RWPE2 (cell line): Measurements from ENCODE around the gene MCAM.

Experiments
- ATAC-seq: fragments of 200-7000 bp; cut with Tn5 transposase; 3 replicates; pipeline ENCODE4 v1.9.1; 2021; ENCODE audit warnings: low read depth
- DNase-seq: peaks from one replicate; pipeline ENCODE4 v3.0.0-alpha.2; 2020; ENCODE audit warnings: low spot score
- H3K27ac ChIP-seq: fragments of 450-650 bp; 2 replicates; pipeline ENCODE4 v1.5.1; 2017; ENCODE audit warnings: mild to moderate bottlenecking; ENCODE audit not compliant: poor library complexity, severe bottlenecking
- H3K27me3 ChIP-seq: fragments of 250-450 bp; sonication (Bioruptor Pico); 2 replicates; pipeline ENCODE4 v1.5.1; 2021; ENCODE audit warnings: mild to moderate bottlenecking, moderate library complexity; ENCODE audit not compliant: insufficient read depth, poor library complexity, severe bottlenecking
- H3K36me3 ChIP-seq: fragments of 250-450 bp; sonication (Bioruptor Pico); 2 replicates; pipeline ENCODE4 v1.5.1; 2020; ENCODE audit warnings: low read depth, mild to moderate bottlenecking, moderate library complexity
- H3K4me1 ChIP-seq: fragments of 250-450 bp; sonication (Bioruptor Pico); 2 replicates; pipeline ENCODE4 v1.5.1; 2021; ENCODE audit warnings: mild to moderate bottlenecking, moderate library complexity; ENCODE audit not compliant: insufficient read depth, poor library complexity, severe bottlenecking
- H3K4me3 ChIP-seq: fragments of 250-450 bp; sonication (Bioruptor Pico); 2 replicates; pipeline ENCODE4 v1.5.1; 2021; ENCODE audit warnings: mild to moderate bottlenecking, moderate library complexity; ENCODE audit not compliant: severe bottlenecking
- H3K9me3 ChIP-seq: fragments of 250-450 bp; sonication (Bioruptor Pico); 2 replicates; pipeline ENCODE4 v1.5.1; 2021; ENCODE audit warnings: mild to moderate bottlenecking, moderate library complexity; ENCODE audit not compliant: severe bottlenecking
- TF ChIP-seq, protein P1 (sequence below): fragments of 450-650 bp; IDR thresholded peaks from one replicate; pipeline ENCODE4 v1.5.1; 2017; ENCODE audit warnings: mild to moderate bottlenecking, moderate library complexity; ENCODE audit not compliant: poor library complexity, severe bottlenecking

The MCAM gene

DNA sequence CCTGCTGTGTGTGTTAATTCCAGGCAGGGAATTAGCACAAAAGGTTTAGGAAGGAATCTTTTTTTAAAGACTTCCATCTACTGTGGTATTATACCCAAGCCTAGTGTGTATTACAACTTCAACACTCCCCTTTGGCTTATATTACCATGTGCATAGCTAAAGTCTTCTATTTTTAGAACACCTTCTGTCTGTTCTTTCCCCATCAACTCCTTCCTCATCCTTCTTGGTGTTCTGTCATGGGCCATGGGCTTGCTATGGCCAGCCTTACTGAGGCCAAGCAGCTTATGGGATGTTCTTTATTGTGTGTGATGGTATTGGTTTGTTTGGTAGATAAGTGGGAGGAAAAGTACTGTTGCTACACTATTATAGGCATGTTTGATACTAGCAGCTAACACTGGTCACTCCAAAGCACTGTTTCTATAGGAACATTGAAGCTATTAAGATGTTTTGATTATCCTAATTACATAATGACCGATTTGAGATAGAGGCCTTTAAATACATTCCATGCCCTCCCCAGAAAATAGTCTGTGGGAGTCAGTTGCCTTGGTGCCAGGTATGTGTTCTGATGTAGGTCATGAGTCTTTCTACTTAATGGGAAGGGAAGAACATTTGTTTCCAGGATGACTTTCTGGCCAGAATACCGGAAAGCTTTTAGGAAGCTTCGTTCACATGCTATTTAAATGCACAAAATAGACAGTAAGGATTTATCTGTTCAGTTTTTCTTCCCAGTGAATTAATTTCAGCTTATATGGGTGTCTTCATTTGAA is 16.5 kb downstream of the MCAM start:
- no peaks in the 10 kb centered on the region for H3K27me3 ChIP-seq
- TF ChIP-seq, protein P1, sequence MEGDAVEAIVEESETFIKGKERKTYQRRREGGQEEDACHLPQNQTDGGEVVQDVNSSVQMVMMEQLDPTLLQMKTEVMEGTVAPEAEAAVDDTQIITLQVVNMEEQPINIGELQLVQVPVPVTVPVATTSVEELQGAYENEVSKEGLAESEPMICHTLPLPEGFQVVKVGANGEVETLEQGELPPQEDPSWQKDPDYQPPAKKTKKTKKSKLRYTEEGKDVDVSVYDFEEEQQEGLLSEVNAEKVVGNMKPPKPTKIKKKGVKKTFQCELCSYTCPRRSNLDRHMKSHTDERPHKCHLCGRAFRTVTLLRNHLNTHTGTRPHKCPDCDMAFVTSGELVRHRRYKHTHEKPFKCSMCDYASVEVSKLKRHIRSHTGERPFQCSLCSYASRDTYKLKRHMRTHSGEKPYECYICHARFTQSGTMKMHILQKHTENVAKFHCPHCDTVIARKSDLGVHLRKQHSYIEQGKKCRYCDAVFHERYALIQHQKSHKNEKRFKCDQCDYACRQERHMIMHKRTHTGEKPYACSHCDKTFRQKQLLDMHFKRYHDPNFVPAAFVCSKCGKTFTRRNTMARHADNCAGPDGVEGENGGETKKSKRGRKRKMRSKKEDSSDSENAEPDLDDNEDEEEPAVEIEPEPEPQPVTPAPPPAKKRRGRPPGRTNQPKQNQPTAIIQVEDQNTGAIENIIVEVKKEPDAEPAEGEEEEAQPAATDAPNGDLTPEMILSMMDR, result no peak
- H3K27ac ChIP-seq, result no peak overlapping the region
- H3K9me3 ChIP-seq, result no peaks in the 10 kb centered on the region
- DNase-seq, result no peak
- no peaks in the 10 kb centered on the region for H3K4me1 ChIP-seq
- no peak for ATAC-seq
- H3K4me3 ChIP-seq, result no peak overlapping the region
- H3K36me3 ChIP-seq, result peaks cover 74% of the 10 kb centered on the region

DNA sequence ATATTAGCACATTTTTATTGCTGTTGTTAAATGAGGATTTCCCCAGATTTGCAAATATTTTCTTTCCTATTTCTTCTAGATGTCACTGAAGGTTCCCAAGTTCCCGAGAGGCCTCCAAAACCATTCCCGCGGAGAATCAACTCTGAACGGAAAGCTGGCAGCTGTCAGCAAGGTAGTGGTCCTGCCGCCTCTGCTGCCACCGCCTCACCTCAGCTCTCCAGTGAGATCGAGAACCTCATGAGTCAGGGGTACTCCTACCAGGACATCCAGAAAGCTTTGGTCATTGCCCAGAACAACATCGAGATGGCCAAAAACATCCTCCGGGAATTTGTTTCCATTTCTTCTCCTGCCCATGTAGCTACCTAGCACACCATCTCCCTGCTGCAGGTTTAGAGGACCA is 17.5 kb downstream of the MCAM start:
- Histone ChIP-seq H3K27ac (no peak overlapping the region), H3K36me3 (peaks cover 74% of the 10 kb centered on the region), H3K4me3 (no peak overlapping the region), H3K9me3 (no peaks in the 10 kb centered on the region), H3K27me3 (no peaks in the 10 kb centered on the region), H3K4me1 (no peaks in the 10 kb centered on the region)
- no peak for DNase-seq
- no peak for ATAC-seq
- TF ChIP-seq, protein P1, result no peak

- peaks cover 75% of the 10 kb centered on the region for H3K36me3 ChIP-seq
- H3K4me1 ChIP-seq, result no peaks in the 10 kb centered on the region
- ATAC-seq (no peak), DNase-seq (no peak)
- H3K27ac ChIP-seq, result no peak overlapping the region
- TF ChIP-seq, protein P1, result no peak
- no peak overlapping the region for H3K4me3 ChIP-seq
- no peaks in the 10 kb centered on the region for H3K27me3 ChIP-seq
- H3K9me3 ChIP-seq, result no peaks in the 10 kb centered on the region
These were observed 18.2 kb downstream of the MCAM start for GRCh38 chr11:119298726-119299125.

- peaks cover 71% of the 10 kb centered on the region for H3K36me3 ChIP-seq
- ATAC-seq (no peak), DNase-seq (no peak)
- no peaks in the 10 kb centered on the region for H3K9me3 ChIP-seq
- H3K4me3 ChIP-seq, result no peak overlapping the region
- no peaks in the 10 kb centered on the region for H3K27me3 ChIP-seq
- no peaks in the 10 kb centered on the region for H3K4me1 ChIP-seq
- H3K27ac ChIP-seq, result no peak overlapping the region
- TF ChIP-seq, protein P1, result no peak
These were observed 19.0 kb downstream of the MCAM start for GRCh38 chr11:119297938-119298337.

GRCh38 chr11:119295178-119295577 is 21.8 kb downstream of the MCAM start:
- DNase-seq (no peak), ATAC-seq (peak; percentile 44; the same call in 1 of the 3 replicates)
- Histone ChIP-seq H3K4me1 (no peaks in the 10 kb centered on the region), H3K4me3 (no peak overlapping the region), H3K9me3 (peaks cover 3% of the 10 kb centered on the region), H3K36me3 (peaks cover 55% of the 10 kb centered on the region), H3K27me3 (no peaks in the 10 kb centered on the region), H3K27ac (no peak overlapping the region)
- TF ChIP-seq, protein P1, result peak; percentile 23
